Measurements from ENCODE around the gene CBX4. TPM values are rescaled to one million over a fixed set of nuclear protein-coding genes. Genes with fewer than 3 reads are reported as not detected.

CBX4 gene
- total RNA-seq, 1 experiment from 2014 or later, result 6.2 TPM

DNA sequence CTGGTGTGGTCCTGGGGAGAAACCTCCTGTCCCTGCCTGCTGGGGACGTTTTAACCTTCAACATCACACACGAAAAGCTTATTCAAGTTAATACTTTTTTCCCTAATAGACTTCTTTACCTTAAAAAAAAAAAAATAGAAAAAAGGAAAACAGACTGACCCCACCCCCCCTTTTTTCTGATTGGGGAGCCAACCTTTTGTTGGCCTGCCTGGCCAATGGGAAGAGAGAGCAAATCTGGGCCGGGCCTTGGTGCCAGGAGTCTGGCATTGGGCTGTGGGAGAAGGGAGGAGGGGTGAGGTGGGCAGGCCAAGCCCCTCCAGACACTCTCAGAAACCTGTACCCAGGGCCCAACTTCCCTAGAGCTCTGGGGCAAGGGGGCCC lies 45.3 kb downstream of the CBX4 start:
- Histone ChIP-seq H3K9ac (ENCODE audit: extremely low read depth, insufficient read length, low read length) (no peak overlapping the region), H4K8ac (replicated peaks; ENCODE audit: insufficient read length, low read depth, low read length) (no peak overlapping the region), H3K27ac (ENCODE audit: insufficient read length, low read depth, low read length) (no peak overlapping the region), H4K91ac (ENCODE audit: insufficient read length, low read depth, low read length) (no peak overlapping the region), H3K4ac (ENCODE audit: low read depth, low read length) (no peak overlapping the region), H3K23ac (ENCODE audit: insufficient read length, low read depth, low read length) (no peak overlapping the region), H3K79me1 (ENCODE audit: insufficient read depth, low read depth, low read length, poor library complexity, severe bottlenecking) (no peaks in the 10 kb centered on the region), H3K79me2 (ENCODE audit: insufficient read depth, low read length) (no peaks in the 10 kb centered on the region), H3T11ph (ENCODE audit: low read length) (no peak overlapping the region), H2BK120ac (ENCODE audit: low read depth, low read length, poor library complexity, severe bottlenecking) (no peak overlapping the region), H4K20me1 (ENCODE audit: control insufficient read depth, insufficient read depth, insufficient read length) (no peaks in the 10 kb centered on the region), H2BK15ac (ENCODE audit: low read depth, low read length) (no peak overlapping the region), H3K4me1 (ENCODE audit: insufficient read depth, low read length) (no peaks in the 10 kb centered on the region), H4K5ac (ENCODE audit: insufficient read length, low read depth, low read length) (no peak overlapping the region), H2BK12ac (ENCODE audit: insufficient read length, low read depth, low read length) (no peak overlapping the region), H3K27me3 (ENCODE audit: insufficient read depth, low read length) (peaks cover 75% of the 10 kb centered on the region), H3K4me2 (ENCODE audit: insufficient read depth, insufficient read length, low read length) (peak overlapping the region; percentile 36), H3K18ac (ENCODE audit: insufficient read length, low read depth, low read length) (no peak overlapping the region), H3K14ac (ENCODE audit: insufficient read depth, low read length) (no peak overlapping the region), H3K23me2 (ENCODE audit: insufficient read length, low read depth, low read length, poor library complexity, severe bottlenecking) (peaks cover 17% of the 10 kb centered on the region), H3K9me3 (ENCODE audit: control insufficient read depth, low read depth, low read length) (no peaks in the 10 kb centered on the region), H2AK5ac (ENCODE audit: insufficient read length, low read length) (no peak overlapping the region), H2BK5ac (ENCODE audit: insufficient read length, low read length) (no peak overlapping the region), H2BK20ac (ENCODE audit: low read depth, low read length, poor library complexity, severe bottlenecking) (no peak overlapping the region), H3K56ac (ENCODE audit: insufficient read length, low read depth, low read length) (no peak overlapping the region), H2AFZ (ENCODE audit: low read length) (no peak overlapping the region)
- Mint-ChIP-seq H3K9me3 (peaks cover 2 to 3% of the 10 kb centered on the region in 2 experiments; a peak in 2 of 5 replicates), H3K36me3 (ENCODE audit: insufficient read depth in 1 of 3, low read depth in 3 of 3) (no peaks in the 10 kb centered on the region; a peak in 2 of 7 replicates), H3K27me3 (ENCODE audit: low read depth) (peaks cover 89% of the 10 kb centered on the region), H3K27ac (no peak overlapping the region), H3K4me1 (peaks cover 21 to 44% of the 10 kb centered on the region in 2 experiments), H3K4me3 (peak overlapping the region in 1 of 2 experiments; percentile 73; a peak in 3 of 5 replicates)
- TF ChIP-seq, protein P1, sequence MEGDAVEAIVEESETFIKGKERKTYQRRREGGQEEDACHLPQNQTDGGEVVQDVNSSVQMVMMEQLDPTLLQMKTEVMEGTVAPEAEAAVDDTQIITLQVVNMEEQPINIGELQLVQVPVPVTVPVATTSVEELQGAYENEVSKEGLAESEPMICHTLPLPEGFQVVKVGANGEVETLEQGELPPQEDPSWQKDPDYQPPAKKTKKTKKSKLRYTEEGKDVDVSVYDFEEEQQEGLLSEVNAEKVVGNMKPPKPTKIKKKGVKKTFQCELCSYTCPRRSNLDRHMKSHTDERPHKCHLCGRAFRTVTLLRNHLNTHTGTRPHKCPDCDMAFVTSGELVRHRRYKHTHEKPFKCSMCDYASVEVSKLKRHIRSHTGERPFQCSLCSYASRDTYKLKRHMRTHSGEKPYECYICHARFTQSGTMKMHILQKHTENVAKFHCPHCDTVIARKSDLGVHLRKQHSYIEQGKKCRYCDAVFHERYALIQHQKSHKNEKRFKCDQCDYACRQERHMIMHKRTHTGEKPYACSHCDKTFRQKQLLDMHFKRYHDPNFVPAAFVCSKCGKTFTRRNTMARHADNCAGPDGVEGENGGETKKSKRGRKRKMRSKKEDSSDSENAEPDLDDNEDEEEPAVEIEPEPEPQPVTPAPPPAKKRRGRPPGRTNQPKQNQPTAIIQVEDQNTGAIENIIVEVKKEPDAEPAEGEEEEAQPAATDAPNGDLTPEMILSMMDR (conservative IDR thresholded peaks at IDR 0.05), result no peak
- DNase-seq, result peak; percentile 92
- WGBS (ENCODE audit: extremely low coverage, insufficient read length, low lambda C conversion rate), result no CpG with 5 or more reads among the region's 3 CpGs

All from H9 (cell line).